Measurements from ENCODE around the gene KCNMA1.

The KCNMA1 gene

GRCh38 chr10:76982671-76983070 is 654.9 kb downstream of the KCNMA1 start:
- TF ChIP-seq ZFX (IDR thresholded peaks at IDR 0.05; ENCODE audit: borderline replicate concordance) = no peak
- TF ChIP-seq, protein P1, sequence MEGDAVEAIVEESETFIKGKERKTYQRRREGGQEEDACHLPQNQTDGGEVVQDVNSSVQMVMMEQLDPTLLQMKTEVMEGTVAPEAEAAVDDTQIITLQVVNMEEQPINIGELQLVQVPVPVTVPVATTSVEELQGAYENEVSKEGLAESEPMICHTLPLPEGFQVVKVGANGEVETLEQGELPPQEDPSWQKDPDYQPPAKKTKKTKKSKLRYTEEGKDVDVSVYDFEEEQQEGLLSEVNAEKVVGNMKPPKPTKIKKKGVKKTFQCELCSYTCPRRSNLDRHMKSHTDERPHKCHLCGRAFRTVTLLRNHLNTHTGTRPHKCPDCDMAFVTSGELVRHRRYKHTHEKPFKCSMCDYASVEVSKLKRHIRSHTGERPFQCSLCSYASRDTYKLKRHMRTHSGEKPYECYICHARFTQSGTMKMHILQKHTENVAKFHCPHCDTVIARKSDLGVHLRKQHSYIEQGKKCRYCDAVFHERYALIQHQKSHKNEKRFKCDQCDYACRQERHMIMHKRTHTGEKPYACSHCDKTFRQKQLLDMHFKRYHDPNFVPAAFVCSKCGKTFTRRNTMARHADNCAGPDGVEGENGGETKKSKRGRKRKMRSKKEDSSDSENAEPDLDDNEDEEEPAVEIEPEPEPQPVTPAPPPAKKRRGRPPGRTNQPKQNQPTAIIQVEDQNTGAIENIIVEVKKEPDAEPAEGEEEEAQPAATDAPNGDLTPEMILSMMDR (IDR thresholded peaks at IDR 0.05) = no peak
- H3K27ac ChIP-seq = no peak overlapping the region

- H3K27ac ChIP-seq = no peak overlapping the region
- TF ChIP-seq, protein P1 (IDR thresholded peaks at IDR 0.05) = no peak
- no peak for TF ChIP-seq ZFX (IDR thresholded peaks at IDR 0.05; ENCODE audit: borderline replicate concordance)
Observed at GRCh38 chr10:76981251-76981650, 656.4 kb downstream of the KCNMA1 start.

- no peak for TF ChIP-seq ZFX (IDR thresholded peaks at IDR 0.05; ENCODE audit: borderline replicate concordance)
- TF ChIP-seq, protein P1 (IDR thresholded peaks at IDR 0.05) = no peak
- no peak overlapping the region for H3K27ac ChIP-seq
Observed at GRCh38 chr10:76977901-76978300, 659.7 kb downstream of the KCNMA1 start.

GRCh38 chr10:76977046-76977445 is 660.6 kb downstream of the KCNMA1 start:
- no peak for TF ChIP-seq ZFX (IDR thresholded peaks at IDR 0.05; ENCODE audit: borderline replicate concordance)
- TF ChIP-seq, protein P1 (IDR thresholded peaks at IDR 0.05) = no peak

GRCh38 chr10:76976142-76976541 is 661.5 kb downstream of the KCNMA1 start:
- H3K27ac ChIP-seq = no peak overlapping the region
- TF ChIP-seq ZFX (IDR thresholded peaks at IDR 0.05; ENCODE audit: borderline replicate concordance) = no peak
- TF ChIP-seq, protein P1 (IDR thresholded peaks at IDR 0.05) = no peak

More at GRCh38 chr10:76977046-76977445, 660.6 kb downstream of the KCNMA1 start:
- H3K27ac ChIP-seq = no peak overlapping the region

DNA sequence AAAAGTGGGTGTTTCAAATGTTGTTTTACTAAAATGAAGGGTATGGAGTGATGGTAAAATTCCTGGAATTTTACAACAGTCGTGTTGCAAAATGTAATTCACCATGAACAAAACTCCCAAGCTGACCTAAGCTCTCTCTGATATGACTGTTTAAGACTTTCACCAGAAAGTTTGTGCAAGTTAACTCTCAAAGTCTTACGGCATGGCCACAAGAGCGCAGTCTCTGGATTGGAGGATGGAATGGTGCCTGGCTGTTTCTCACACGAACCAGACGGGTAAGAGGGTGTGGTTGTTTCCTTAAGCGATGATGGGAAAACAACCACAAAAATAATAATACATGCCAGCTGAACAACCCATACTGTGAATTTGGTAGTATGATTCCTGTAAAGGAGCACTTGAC is 662.5 kb downstream of the KCNMA1 start:
- TF ChIP-seq, protein P1 (IDR thresholded peaks at IDR 0.05) = no peak
- TF ChIP-seq ZFX (IDR thresholded peaks at IDR 0.05; ENCODE audit: borderline replicate concordance) = no peak
- H3K27ac ChIP-seq = no peak overlapping the region

GRCh38 chr10:76974017-76974691 is 663.5 kb downstream of the KCNMA1 start:
- TF ChIP-seq, protein P1 (IDR thresholded peaks at IDR 0.05) = no peak
- no peak for TF ChIP-seq ZFX (IDR thresholded peaks at IDR 0.05; ENCODE audit: borderline replicate concordance)
- H3K27ac ChIP-seq = no peak overlapping the region

All from 22Rv1 (cell line).